SHP77 treated with DMSO at 0.1 percent for 48 hours (cell line): ENCODE measurements around the gene ZCCHC9.
"Not testable (repeated sequence)": the region's sequence is repeated elsewhere in the genome, so short reads cannot be mapped to it uniquely, and the experiment has no call there.

ENCODE experiments used
- DNase-seq: peaks from one replicate; lab custom pipeline; 2025; lab: John Stamatoyannopoulos, UW

ZCCHC9 gene

GRCh38 chr5:81308836-81309235 lies 7.4 kb downstream of the ZCCHC9 start:
- no peak for DNase-seq

DNA sequence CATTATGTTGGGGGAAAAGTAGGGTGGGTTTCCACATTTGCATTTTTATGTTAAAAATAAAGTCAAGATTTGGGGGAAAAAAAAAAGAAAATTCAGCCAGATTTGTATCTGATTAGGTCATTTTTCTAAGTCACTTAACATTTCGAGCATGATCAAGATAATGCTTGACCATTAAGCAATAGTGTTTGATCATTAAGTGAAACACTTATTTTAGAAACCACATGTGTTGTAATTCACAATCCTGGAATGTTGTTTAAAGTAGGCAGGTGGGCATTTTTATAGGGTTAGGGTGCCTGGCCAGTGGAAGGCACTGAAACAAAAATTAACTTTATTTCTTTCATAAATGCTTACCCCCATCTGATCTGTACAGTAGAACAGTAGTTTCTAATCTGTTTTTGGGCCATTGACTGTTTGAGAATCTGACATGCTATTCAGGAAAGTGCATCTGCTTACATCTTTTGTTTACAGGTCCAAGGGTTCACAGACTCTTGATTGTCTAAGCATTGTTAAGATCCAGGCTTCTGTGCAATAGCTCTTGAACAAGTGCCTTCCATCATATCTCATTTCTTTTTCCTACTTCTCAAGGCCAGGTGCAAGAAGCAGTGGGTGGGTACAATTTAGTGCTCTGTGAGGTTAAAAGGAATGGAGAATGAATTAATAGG lies 9.1 kb downstream of the ZCCHC9 start:
- DNase-seq: no peak

DNA sequence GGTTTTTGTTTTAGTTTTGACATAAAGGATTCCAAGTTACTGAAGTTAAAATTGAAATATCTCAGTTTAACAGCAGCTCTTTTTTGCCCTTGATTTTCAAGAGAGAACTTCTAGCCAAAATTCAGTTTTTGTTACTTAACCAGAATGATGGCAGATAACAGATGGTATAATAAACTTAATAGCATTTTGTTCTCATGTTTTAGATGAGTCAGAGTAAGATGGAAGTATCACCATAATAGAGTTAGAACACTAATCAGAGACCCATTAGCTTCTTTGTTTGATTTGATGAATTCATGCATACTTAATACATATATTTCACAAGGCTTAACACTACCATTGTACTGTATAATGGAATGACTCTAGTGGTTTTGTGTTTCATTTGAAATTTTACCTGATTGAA lies 11.9 kb downstream of the ZCCHC9 start:
- no peak for DNase-seq

GRCh38 chr5:81313686-81314085 lies 12.3 kb downstream of the ZCCHC9 start:
- DNase-seq: no peak

GRCh38 chr5:81314581-81314980 lies 13.2 kb downstream of the ZCCHC9 start:
- DNase-seq: no peak

GRCh38 chr5:81315336-81315735 lies 13.9 kb downstream of the ZCCHC9 start:
- no peak for DNase-seq

DNA sequence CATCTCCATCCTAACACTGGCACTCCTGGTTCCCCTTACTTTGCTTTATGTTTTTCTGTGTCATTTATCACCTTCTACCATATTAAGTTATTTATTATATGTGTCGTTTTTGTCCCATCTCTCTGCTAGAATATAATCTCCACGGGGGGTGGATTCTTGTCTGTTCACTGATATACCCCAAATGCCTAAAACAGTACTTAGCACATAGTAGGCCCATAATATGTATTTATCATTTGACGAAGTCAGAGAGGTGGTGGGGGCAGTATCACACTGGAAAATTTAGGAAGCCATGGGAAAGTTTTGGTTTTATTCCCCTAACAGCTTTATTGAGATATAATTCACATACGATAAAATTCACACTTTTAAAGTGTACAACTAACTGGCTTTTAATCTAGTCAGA lies 14.4 kb downstream of the ZCCHC9 start:
- DNase-seq: no peak

GRCh38 chr5:81316571-81316970 lies 15.2 kb downstream of the ZCCHC9 start:
- DNase-seq: no peak

DNA sequence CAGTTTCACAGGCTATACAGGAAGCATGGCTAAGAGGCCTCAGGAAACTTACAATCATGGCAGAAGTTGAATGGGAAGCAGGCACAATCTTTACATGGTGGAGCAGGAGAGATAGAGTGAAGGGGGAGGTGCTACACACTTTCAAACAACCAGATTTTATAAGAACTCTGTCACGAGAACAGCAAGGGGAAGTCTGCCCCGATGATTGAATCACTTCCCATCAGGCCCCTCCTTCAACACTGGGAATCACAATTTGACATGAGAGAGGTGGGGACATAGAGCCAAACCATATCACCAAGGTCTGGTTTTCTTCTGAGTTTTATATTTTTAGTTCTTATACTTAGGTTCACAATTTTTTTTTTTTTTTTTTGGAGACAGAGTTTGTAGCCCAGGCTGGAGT lies 16.1 kb downstream of the ZCCHC9 start:
- no peak for DNase-seq

GRCh38 chr5:81326554-81326953 lies 25.2 kb downstream of the ZCCHC9 start:
- no peak for DNase-seq

DNA sequence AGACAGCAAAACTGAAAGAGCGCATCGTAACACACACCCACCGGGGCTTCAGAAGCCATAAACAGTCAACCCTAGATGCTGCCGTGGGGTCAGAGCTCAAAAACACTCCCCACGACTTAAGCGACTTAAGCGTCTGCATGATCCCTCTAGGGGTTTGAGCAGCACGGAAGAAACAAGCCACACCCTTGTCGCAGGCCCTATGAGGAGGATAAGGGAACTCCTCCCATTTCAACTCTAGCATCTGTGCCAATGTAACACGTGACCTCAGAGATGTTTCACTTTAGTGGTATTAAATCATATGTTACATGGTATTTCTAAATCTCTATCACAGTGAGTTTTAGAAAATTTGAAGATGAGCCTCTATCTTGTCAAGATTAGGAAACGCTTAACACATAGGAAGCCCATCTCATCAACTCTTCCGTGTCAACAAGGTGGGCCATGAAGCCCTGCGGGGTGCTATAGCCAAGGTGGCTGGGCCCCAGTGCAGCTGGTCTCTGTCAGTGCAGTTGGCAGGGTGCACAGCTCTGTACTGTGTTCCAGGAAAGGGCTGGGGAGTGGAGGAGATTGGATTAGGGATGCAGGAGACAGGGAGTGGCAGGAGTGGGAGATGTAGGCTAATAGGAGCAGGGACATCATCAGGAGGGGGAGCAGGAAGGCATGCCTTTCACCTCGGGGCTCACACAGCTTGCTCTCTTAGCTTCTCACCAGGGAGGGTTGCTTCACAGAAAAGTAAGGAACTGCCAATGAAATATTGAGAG lies 33.1 kb downstream of the ZCCHC9 start:
- DNase-seq: no peak

DNA sequence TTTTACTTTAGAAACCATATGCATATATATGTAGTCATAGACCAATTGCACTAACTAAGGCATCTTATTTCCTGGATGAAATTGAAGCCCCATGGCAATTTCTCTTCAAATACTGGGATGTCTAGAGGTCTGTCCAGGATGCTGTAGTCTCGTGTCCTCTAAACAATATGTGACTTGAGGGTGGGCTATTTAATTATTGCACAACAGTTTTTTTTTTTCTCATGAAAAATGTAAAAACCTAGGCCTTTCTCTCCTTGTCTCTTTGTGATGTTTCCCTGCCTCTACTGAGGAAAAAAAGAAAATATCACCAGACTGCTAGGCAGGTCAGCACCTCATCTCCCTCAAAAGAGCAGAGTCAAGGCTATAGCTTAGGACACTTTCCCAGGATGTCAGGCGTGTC lies 34.6 kb downstream of the ZCCHC9 start:
- no peak for DNase-seq

GRCh38 chr5:81336556-81336955 lies 35.2 kb downstream of the ZCCHC9 start:
- DNase-seq: no peak

DNA sequence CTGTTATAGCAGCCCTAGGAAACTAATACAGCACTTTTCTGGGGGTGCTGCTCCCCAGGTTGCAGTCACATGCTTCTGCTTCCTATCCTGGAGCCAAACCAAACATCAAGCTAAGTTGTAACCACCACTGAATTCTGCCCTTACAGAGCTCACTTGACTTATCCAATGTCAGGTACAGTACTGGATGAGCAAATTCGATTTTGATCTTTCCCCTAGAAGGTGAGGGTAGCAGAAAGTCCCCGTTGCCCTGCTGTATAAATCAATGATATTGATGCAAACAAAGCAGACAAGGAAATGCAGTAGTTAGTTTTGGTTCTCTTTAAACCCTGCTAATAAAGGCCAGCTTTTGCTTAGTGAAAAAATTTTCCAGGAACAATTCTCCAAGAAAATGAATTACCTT lies 36.4 kb downstream of the ZCCHC9 start:
- DNase-seq: no peak

DNA sequence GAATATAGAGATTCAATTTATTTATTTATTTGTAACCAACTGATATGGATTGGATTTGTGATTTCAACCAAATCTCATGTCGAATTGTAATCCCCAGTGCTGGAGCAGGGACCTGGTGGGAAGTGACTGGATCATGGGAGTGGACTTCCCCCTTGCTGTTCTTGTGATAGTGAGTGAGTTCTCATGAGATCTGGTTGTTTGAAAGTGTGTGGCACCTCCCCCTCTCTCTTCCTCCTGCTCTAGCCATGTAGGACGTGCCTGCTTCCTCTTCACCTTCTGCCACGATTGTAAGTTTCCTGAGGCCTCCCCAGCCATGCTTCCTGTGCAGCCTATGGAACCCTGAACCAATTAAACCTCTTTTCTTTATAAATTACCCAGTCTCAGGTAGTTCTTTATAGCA lies 36.8 kb downstream of the ZCCHC9 start:
- DNase-seq: not testable (repeated sequence)

DNA sequence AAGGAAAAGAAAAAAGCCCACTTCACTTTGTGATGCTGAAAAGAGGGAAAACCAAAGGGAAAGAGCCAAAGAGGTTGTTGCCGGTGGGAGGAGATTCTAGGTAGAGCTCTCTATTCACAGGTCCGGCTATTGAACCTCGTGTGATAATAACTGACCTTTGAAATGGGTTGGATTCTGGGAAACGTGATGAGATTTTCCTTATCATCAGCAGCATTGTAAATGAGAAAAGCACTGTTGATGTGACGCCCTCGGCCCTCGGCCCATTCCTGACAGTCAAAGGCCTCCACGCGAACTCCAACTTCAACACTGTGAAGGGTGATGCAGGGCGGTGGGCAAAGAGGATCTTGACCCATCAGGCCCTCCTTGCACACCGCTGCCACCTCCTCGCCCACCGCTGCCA lies 43.3 kb downstream of the ZCCHC9 start:
- no peak for DNase-seq

GRCh38 chr5:81345411-81346003 lies 44.1 kb downstream of the ZCCHC9 start:
- DNase-seq: no peak

DNA sequence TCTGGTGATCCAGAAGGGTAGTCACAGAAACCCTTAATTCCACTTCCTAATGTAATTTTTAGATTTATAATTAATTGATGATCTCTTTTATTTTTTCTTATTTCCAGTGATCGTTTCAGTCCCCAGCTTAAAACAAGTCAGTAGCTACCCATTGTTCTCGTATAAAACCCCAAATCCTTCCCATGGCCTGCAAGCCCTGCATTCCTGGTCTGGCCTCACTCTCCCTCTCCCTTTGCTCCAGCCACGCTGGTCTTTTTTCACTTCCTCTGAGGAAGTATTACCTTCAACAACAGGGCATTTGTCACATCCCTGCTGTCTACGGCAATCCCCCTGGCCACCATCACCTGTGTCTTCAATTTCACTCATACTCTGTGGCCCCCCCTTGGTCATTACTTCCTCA lies 47.8 kb downstream of the ZCCHC9 start:
- no peak for DNase-seq

- no peak for DNase-seq
Observed at GRCh38 chr5:81350507-81350906, 49.1 kb downstream of the ZCCHC9 start.

GRCh38 chr5:81353189-81353588 lies 51.8 kb downstream of the ZCCHC9 start:
- DNase-seq: no peak

- DNase-seq: no peak
Observed at GRCh38 chr5:81354093-81354492, 52.7 kb downstream of the ZCCHC9 start.

GRCh38 chr5:81355291-81356251 lies 54.2 kb downstream of the ZCCHC9 start:
- no peak for DNase-seq
